HCT116 (cell line): ENCODE results near the gene CAP2.
"Not testable (repeated sequence)": the region's sequence is repeated elsewhere in the genome, so short reads cannot be mapped to it uniquely, and the experiment has no call there.

Source experiments
- JUND ChIP-seq: IDR thresholded peaks from 2 replicates; pipeline ENCODE4 v1.6.1; 2012
- TF ChIP-seq, protein P1 (sequence below), 3 experiments: fragments of 200-600 bp in 1 of 3; sonication (generic) in 1 of 3; IDR thresholded peaks in 2 of 3; conservative IDR thresholded peaks in 1 of 3; 2 replicates each; pipeline ENCODE4 v1.5.1; 2012 to 2017; ENCODE audit warnings: low read depth in 2 of 3, low read length in 2 of 3, antibody characterized with exemption in 1 of 3, borderline replicate concordance in 1 of 3, control low read depth in 1 of 3, mild to moderate bottlenecking in 1 of 3, mixed read lengths in 1 of 3, mixed run types in 1 of 3, moderate library complexity in 1 of 3; ENCODE audit not compliant: insufficient read depth in 1 of 3

DNA sequence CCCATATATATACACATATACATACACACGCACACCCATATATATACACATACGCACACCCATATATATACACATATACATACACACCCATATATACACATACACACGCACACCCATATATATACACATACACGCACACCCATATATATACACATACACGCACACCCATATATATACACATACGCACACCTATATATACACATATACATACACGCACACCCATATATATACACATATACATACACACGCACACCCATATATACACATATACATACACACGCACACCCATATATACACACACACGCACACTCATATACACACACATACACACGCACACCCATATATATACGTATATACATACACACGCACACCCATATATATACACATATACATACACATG lies 193.2 kb downstream of the CAP2 start:
- TF ChIP-seq JUND, result not testable (repeated sequence)
- TF ChIP-seq, protein P1, sequence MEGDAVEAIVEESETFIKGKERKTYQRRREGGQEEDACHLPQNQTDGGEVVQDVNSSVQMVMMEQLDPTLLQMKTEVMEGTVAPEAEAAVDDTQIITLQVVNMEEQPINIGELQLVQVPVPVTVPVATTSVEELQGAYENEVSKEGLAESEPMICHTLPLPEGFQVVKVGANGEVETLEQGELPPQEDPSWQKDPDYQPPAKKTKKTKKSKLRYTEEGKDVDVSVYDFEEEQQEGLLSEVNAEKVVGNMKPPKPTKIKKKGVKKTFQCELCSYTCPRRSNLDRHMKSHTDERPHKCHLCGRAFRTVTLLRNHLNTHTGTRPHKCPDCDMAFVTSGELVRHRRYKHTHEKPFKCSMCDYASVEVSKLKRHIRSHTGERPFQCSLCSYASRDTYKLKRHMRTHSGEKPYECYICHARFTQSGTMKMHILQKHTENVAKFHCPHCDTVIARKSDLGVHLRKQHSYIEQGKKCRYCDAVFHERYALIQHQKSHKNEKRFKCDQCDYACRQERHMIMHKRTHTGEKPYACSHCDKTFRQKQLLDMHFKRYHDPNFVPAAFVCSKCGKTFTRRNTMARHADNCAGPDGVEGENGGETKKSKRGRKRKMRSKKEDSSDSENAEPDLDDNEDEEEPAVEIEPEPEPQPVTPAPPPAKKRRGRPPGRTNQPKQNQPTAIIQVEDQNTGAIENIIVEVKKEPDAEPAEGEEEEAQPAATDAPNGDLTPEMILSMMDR (IDR thresholded peaks at IDR 0.05 in 2 of 3, conservative IDR thresholded peaks at IDR 0.05 in 1 of 3; ENCODE audit: borderline replicate concordance in 1 of 3, insufficient read depth in 1 of 3, low read depth in 2 of 3, low read length in 2 of 3), result not testable (repeated sequence)
